ENCODE results near the gene RALB.
"Not testable (repeated sequence)": the region's sequence is repeated elsewhere in the genome, so short reads cannot be mapped to it uniquely, and the experiment has no call there.

The RALB gene

DNA sequence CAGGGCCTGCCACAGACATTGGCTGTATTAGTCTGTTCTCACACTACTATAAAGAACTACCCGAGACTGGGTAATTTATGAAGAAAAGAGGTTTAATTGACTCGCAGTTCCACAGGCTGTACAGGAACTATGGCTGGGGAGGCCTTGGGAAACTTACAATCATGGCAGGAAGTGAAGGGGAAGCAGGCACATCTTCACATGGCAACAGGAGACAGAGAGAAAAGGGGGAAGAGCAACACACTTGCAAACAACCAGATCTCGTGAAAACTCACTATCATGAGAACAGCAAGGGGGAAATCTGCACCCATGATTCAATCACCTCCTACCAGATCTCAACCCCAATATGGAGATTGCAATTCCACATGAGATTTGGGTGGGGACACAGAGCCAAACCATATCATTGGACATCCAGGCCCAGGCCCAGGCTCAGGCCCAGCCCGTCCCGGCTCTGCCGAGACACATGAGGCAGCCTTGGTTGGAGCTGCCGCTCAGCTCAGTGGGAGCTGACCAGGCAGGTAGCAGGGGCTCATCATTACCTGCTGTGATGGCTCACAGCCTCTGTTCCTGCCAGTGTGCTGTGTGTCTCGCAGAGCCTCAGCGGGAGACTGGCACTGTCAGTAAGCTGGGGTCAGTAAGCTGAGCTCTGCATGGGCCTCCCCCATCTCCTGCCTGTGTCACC lies 8.6 kb upstream of the RALB start:
- no peak for DNase-seq

DNA sequence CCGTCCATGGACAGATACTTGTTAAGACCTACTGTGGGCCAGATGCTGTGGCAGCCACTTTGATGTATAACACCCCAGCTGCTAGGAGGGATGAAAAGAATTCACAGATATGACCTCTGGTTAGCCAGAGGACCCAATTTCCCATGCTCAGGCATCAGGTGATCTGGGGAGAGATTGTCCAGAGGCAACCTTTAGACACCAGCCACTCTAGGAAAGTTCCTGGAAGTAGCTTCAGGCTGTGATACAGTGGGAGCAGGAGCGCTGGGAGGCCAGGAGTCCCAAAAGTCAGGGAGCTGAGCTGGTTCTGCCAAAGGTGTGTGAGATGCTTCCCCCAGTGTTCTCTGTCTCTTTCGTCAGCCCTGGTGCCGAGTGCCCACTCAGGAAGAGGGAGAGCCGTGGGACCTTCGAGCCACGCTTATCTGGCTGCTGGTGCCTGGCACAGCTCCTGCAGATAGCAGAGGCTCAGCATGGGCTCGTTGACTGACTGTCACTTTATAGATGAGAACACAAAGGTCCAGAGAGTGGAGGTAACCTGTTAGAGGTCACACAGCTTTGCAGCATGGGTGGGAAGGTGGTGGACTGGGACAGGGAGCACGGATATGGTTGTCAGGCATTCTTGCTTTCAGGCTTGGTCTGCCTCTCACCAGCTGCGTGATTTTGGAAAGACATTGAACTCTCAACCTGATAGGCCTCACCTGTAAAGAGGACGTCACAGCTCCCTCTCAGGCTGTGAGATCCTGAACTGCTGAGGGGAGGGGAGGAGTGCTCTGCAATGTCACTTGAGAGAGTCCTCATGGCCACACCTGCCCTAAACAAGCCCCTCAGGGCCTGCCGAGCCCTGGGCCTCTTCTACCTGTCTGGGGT lies 7.8 kb upstream of the RALB start:
- DNase-seq: no peak

- DNase-seq: no peak
Observed at GRCh38 chr2:120245520-120246332, 6.9 kb upstream of the RALB start.

- DNase-seq: no peak
Observed at GRCh38 chr2:120246546-120247300, 5.9 kb upstream of the RALB start.

GRCh38 chr2:120247851-120248250 lies 4.8 kb upstream of the RALB start:
- DNase-seq: no peak

GRCh38 chr2:120250640-120251039 lies 2.0 kb upstream of the RALB start:
- no peak for DNase-seq

DNA sequence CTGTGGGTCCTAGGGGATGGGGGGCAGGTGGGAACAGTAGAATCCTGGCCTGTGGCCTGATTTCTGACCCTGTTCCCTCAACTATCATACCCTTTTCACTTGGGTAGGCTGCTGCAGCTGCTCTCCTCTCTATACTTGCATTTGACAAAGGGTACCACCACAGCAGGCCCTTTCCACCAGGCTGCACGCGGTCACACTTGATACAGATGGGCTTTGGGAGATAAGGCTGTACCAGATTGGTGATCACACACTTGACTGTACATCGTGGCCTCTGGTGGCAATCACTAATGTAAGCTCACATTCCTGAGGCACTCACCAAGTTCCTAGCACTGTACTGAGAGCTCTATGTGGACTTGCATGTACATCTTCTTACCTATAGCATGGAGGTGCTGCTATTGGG lies 1.6 kb upstream of the RALB start:
- DNase-seq: no peak

DNA sequence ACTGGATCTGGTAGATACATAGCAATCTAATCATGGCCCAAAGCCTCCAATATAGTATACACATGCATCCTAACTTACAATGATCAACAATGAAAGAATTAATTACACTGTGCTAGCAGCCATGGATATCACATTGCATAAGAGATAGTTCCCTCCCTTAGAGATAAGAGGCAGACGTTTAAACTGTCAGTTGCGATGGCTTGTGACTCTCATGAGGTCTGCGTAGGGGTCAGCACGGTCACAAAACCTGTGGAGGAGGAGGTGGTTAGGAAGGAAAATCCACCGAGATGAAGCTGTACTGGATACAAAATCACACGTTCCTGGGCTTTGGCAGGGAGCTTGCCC lies 800 bp upstream of the RALB start:
- no peak for DNase-seq

DNA sequence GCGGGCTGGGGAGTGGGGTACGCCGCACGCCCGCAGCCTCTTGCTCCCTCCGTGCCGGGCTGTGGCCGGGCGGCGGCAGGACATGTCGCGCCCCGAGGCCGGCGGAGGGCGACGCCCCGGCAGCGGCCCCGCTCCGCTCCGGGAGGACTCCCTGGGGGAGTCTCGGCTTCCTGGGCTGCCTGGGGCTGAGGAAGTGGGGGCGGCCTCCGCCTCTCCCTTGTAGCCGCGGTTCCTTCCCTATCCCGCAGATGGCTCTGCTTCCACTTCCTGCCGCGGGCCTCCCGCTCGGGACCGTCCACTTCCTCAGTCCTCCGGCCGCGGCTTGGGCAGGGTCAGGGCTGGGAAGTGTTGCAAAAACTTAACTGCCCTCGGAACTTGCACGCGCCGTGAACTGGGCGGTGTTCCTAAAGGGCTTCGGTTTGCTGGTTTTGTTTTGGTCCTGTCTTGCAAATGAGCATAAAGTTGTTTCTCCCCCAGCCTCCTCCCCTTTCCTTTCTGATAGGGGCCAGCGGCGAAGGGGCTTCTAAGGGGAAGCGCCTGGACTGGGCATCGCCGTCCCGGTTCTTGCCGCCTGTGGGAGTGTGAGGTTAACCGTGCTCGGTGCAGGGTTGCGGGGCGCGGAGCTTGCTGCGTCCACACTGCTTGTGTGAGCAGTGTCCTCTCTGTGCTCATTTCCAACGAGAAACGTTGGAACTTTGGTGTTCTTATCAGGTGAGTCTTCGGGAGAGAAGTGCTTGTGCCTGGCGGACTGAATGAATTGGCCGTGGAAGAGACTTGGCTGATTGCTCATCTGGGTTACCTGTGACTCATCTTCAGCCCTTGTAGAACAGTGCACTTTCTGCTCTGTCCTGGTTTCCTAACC lies 600 bp downstream of the RALB start:
- DNase-seq: peak; percentile 52

GRCh38 chr2:120254178-120254577 lies 1.5 kb downstream of the RALB start:
- no peak for DNase-seq

DNA sequence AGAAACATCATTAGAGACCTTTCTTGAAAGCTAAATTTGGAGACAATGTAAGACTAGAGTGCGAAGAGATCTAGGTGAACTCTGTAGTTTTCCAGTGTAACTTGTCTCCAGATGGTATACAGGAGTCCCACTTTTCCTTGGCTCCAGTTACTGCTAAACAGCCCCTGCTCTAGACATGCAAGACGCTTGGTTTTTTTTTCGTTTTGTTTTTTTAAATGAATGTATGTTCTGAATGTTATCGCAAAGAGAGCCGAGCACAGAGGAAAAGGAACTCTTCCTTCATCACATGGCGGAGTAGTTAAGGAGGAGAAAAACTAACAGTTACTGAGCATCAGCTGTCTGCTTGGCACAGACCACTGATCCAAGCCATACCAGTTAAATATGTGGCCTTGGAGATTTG lies 2.4 kb downstream of the RALB start:
- DNase-seq: no peak

GRCh38 chr2:120255986-120256650 lies 3.5 kb downstream of the RALB start:
- no peak for DNase-seq

- no peak for DNase-seq
Observed at GRCh38 chr2:120256651-120257000, 4.0 kb downstream of the RALB start.

- DNase-seq: no peak
Observed at GRCh38 chr2:120257522-120257921, 4.9 kb downstream of the RALB start.

- no peak for DNase-seq
Observed at GRCh38 chr2:120258196-120258595, 5.5 kb downstream of the RALB start.

- not testable (repeated sequence) for DNase-seq
Observed at GRCh38 chr2:120259939-120260338, 7.3 kb downstream of the RALB start.

DNA sequence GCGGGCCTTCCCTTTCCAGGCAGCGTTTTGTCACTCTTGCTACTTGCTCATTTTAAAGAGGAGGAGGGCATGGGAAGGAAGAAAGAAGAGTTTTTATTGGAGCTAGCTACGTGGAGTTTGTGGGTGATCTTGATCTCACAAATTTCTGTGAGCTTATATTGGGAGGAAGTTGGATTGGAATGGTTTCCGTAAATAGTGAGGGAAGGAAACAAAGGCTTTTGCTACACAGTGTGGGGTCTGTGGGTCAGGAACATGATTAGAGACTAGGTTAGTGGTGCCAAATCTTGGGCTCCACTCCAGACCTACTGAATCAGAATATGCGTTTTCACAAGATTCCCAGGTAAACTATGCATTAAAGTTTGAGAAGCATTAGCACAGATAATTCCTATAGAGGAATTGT lies 8.1 kb downstream of the RALB start:
- no peak for DNase-seq

GRCh38 chr2:120261387-120262006 lies 8.8 kb downstream of the RALB start:
- DNase-seq: no peak

GRCh38 chr2:120262150-120262549 lies 9.5 kb downstream of the RALB start:
- DNase-seq: no peak

- DNase-seq: no peak
Observed at GRCh38 chr2:120262761-120263428, 10.2 kb downstream of the RALB start.

Measured in CD4-positive, alpha-beta T cell treated with Interleukin-17A for 1 hour (primary cell).